H9 (cell line): ENCODE results near the gene PAQR7. TPM values are rescaled to one million over a fixed set of nuclear protein-coding genes. Genes with fewer than 3 reads are reported as not detected.

Experiments
- DNase-seq: peaks from one replicate; pipeline ENCODE4 v3.0.0-alpha.2; 2017
- H2AFZ ChIP-seq: one replicate; pipeline ENCODE4 v1.6.1; 2013; ENCODE audit warnings: mild to moderate bottlenecking, low read length, control low read depth, moderate library complexity
- H2AK5ac ChIP-seq: 2 replicates; pipeline ENCODE4 v1.6.1; 2013; ENCODE audit warnings: low read length, control low read depth, mixed read lengths; ENCODE audit not compliant: insufficient read length
- H2BK120ac ChIP-seq: one replicate; pipeline ENCODE4 v1.6.1; 2013; ENCODE audit warnings: low read depth, mild to moderate bottlenecking, low read length, control low read depth, inconsistent platforms; ENCODE audit not compliant: poor library complexity, severe bottlenecking
- H2BK12ac ChIP-seq: 2 replicates; pipeline ENCODE4 v1.6.1; 2013; ENCODE audit warnings: low read length, control low read depth, mixed read lengths, low read depth; ENCODE audit not compliant: insufficient read length
- H2BK15ac ChIP-seq: 2 replicates; pipeline ENCODE4 v1.6.1; 2013; ENCODE audit warnings: low read depth, low read length, control low read depth
- H2BK20ac ChIP-seq: one replicate; pipeline ENCODE4 v1.6.1; 2013; ENCODE audit warnings: low read depth, mild to moderate bottlenecking, low read length, control low read depth, inconsistent platforms; ENCODE audit not compliant: poor library complexity, severe bottlenecking
- H2BK5ac ChIP-seq: 2 replicates; pipeline ENCODE4 v1.6.1; 2013; ENCODE audit warnings: low read length, control low read depth, mixed read lengths; ENCODE audit not compliant: insufficient read length
- H3K14ac ChIP-seq: 2 replicates; pipeline ENCODE4 v1.6.1; 2013; ENCODE audit warnings: low read length, control low read depth; ENCODE audit not compliant: insufficient read depth
- H3K18ac ChIP-seq: 2 replicates; pipeline ENCODE4 v1.6.1; 2013; ENCODE audit warnings: low read depth, mild to moderate bottlenecking, mixed read lengths, low read length, control low read depth; ENCODE audit not compliant: insufficient read length
- H3K23ac ChIP-seq: 2 replicates; pipeline ENCODE4 v1.6.1; 2013; ENCODE audit warnings: low read length, control low read depth, mixed read lengths, low read depth; ENCODE audit not compliant: insufficient read length
- H3K23me2 ChIP-seq: 2 replicates; pipeline ENCODE4 v1.6.1; 2013; ENCODE audit warnings: low read depth, mild to moderate bottlenecking, mixed read lengths, low read length, control low read depth; ENCODE audit not compliant: insufficient read length, poor library complexity, severe bottlenecking
- H3K27ac ChIP-seq: 2 replicates; pipeline ENCODE4 v1.5.1; 2013; ENCODE audit warnings: low read length, control low read depth, mixed read lengths, low read depth; ENCODE audit not compliant: insufficient read length
- H3K27me3 ChIP-seq: 2 replicates; pipeline ENCODE4 v1.6.1; 2013; ENCODE audit warnings: low read length, control low read depth, inconsistent platforms; ENCODE audit not compliant: insufficient read depth
- H3K4ac ChIP-seq: 2 replicates; pipeline ENCODE4 v1.6.1; 2013; ENCODE audit warnings: low read depth, mild to moderate bottlenecking, control low read depth, inconsistent platforms, low read length, moderate library complexity
- H3K4me1 ChIP-seq: 2 replicates; pipeline ENCODE4 v1.6.1; 2013; ENCODE audit warnings: low read length, control low read depth, inconsistent platforms; ENCODE audit not compliant: insufficient read depth
- H3K4me2 ChIP-seq: 2 replicates; pipeline ENCODE4 v1.6.1; 2013; ENCODE audit warnings: low read length, control low read depth, mixed read lengths; ENCODE audit not compliant: insufficient read length, insufficient read depth
- H3K56ac ChIP-seq: 2 replicates; pipeline ENCODE4 v1.6.1; 2013; ENCODE audit warnings: low read depth, mild to moderate bottlenecking, mixed read lengths, low read length, control low read depth; ENCODE audit not compliant: insufficient read length
- H3K79me1 ChIP-seq: 2 replicates; pipeline ENCODE4 v1.6.1; 2013; ENCODE audit warnings: low read depth, mild to moderate bottlenecking, moderate library complexity, low read length, control low read depth, inconsistent platforms; ENCODE audit not compliant: insufficient read depth, poor library complexity, severe bottlenecking
- H3K79me2 ChIP-seq: 2 replicates; pipeline ENCODE4 v1.6.1; 2013; ENCODE audit warnings: low read length, control low read depth, inconsistent platforms; ENCODE audit not compliant: insufficient read depth
- H3K9ac ChIP-seq: 2 replicates; pipeline ENCODE4 v1.6.1; 2013; ENCODE audit warnings: low read length, control low read depth, mixed read lengths; ENCODE audit not compliant: insufficient read length; ENCODE audit errors: extremely low read depth
- H3K9me3 ChIP-seq: one replicate; pipeline ENCODE4 v1.6.1; 2013; ENCODE audit warnings: low read depth, low read length, inconsistent platforms; ENCODE audit not compliant: control insufficient read depth
- H3T11ph ChIP-seq: one replicate; pipeline ENCODE4 v1.6.1; 2013; ENCODE audit warnings: mild to moderate bottlenecking, low read length, control low read depth, inconsistent platforms
- H4K20me1 ChIP-seq: one replicate; pipeline ENCODE4 v1.6.1; 2013; ENCODE audit not compliant: control insufficient read depth, insufficient read length, insufficient read depth
- H4K5ac ChIP-seq: 2 replicates; pipeline ENCODE4 v1.6.1; 2013; ENCODE audit warnings: low read depth, mild to moderate bottlenecking, mixed read lengths, low read length, control low read depth; ENCODE audit not compliant: insufficient read length
- H4K8ac ChIP-seq: replicated peaks from 2 replicates; pipeline ENCODE4 v1.6.1; 2013; ENCODE audit warnings: low read length, control low read depth, mixed read lengths, low read depth; ENCODE audit not compliant: insufficient read length
- H4K91ac ChIP-seq: 2 replicates; pipeline ENCODE4 v1.6.1; 2013; ENCODE audit warnings: low read depth, mild to moderate bottlenecking, moderate library complexity, mixed read lengths, low read length, control low read depth; ENCODE audit not compliant: insufficient read length
- H3K27ac Mint-ChIP-seq, 3 experiments: 2 replicates in 2 of 3; 3 replicates in 1 of 3; pipeline ENCODE4 v1.8.0; 2020 to 2021; ENCODE audit warnings: mixed read lengths in 3 of 3, mild to moderate bottlenecking in 1 of 3, moderate library complexity in 1 of 3
- H3K27me3 Mint-ChIP-seq: 2 replicates; pipeline ENCODE4 v1.8.0; 2021; ENCODE audit warnings: low read depth, mild to moderate bottlenecking, moderate library complexity, mixed read lengths
- H3K36me3 Mint-ChIP-seq, 3 experiments: 2 replicates in 2 of 3; 3 replicates in 1 of 3; pipeline ENCODE4 v1.8.0; 2020 to 2021; ENCODE audit warnings: low read depth in 3 of 3, mixed read lengths in 3 of 3; ENCODE audit not compliant: insufficient read depth in 1 of 3
- H3K4me1 Mint-ChIP-seq, 2 experiments: 2 replicates each; pipeline ENCODE4 v1.8.0; 2020; ENCODE audit warnings: mixed read lengths in 2 of 2
- H3K4me3 Mint-ChIP-seq, 2 experiments: 2 replicates in 1 of 2; 3 replicates in 1 of 2; pipeline ENCODE4 v1.8.0; 2020 to 2021; ENCODE audit warnings: mild to moderate bottlenecking in 2 of 2, mixed read lengths in 2 of 2, moderate library complexity in 1 of 2
- H3K9me3 Mint-ChIP-seq, 2 experiments: 2 replicates in 1 of 2; 3 replicates in 1 of 2; pipeline ENCODE4 v1.8.0; 2020; ENCODE audit warnings: mild to moderate bottlenecking in 2 of 2, mixed read lengths in 2 of 2, moderate library complexity in 1 of 2
- CTCF ChIP-seq: fragments of 200-600 bp; sonication (generic); conservative IDR thresholded peaks from 3 replicates; pipeline ENCODE4 v1.8.0; 2021; ENCODE audit warnings: antibody characterized with exemption, mild to moderate bottlenecking
- WGBS: extraction: QIAGEN DNeasy Blood & Tissue Kit; methylation state at CpG from one replicate; pipeline ENCODE4 v1.1.7; 2013; ENCODE audit warnings: missing lambda C conversion rate, low lambda C conversion rate, mixed read lengths; ENCODE audit not compliant: insufficient read length; ENCODE audit errors: extremely low coverage; 5-methylcytosine and 5-hydroxymethylcytosine counted together
- total RNA-seq: library from RNA; stranded (reverse); gene quantifications from 2 replicates; pipeline ENCODE4 v1.2.1, GENCODE V29; 2021

PAQR7 gene
- total RNA-seq, 1 experiment from 2014 or later = 6.3 TPM

- peak overlapping the region in 2 of 3 experiments; percentile 36 to 44; a peak in 4 of 7 replicates for H3K27ac Mint-ChIP-seq
- Histone ChIP-seq H3K18ac (no peak overlapping the region), H4K20me1 (no peaks in the 10 kb centered on the region), H3K27ac (no peak overlapping the region), H4K91ac (no peak overlapping the region), H4K8ac (no peak overlapping the region), H3K56ac (no peak overlapping the region), H3K14ac (no peak overlapping the region), H3K9me3 (no peaks in the 10 kb centered on the region), H3K27me3 (no peaks in the 10 kb centered on the region), H3K23ac (no peak overlapping the region), H3K79me2 (peaks cover 9% of the 10 kb centered on the region; the same call in 1 of the 2 replicates), H2BK15ac (no peak overlapping the region), H2BK120ac (no peak overlapping the region), H3K4me2 (no peak overlapping the region), H3K4ac (no peak overlapping the region), H4K5ac (no peak overlapping the region), H3K23me2 (peaks cover 16% of the 10 kb centered on the region), H2AK5ac (no peak overlapping the region), H2BK5ac (no peak overlapping the region), H3T11ph (no peak overlapping the region), H3K4me1 (peaks cover 3% of the 10 kb centered on the region; the same call in 1 of the 2 replicates), H2AFZ (no peak overlapping the region), H2BK20ac (no peak overlapping the region), H3K79me1 (peaks cover 4% of the 10 kb centered on the region), H2BK12ac (no peak overlapping the region), H3K9ac (no peak overlapping the region)
- no peaks in the 10 kb centered on the region for H3K27me3 Mint-ChIP-seq
- WGBS = no CpG with 5 or more reads among the region's 11 CpGs
- peaks cover 14 to 24% of the 10 kb centered on the region in 2 experiments for H3K4me1 Mint-ChIP-seq
- peaks cover 0 to 2% (median 0%) of the 10 kb centered on the region in 3 experiments; a peak in 2 of 7 replicates for H3K36me3 Mint-ChIP-seq
- no peak for TF ChIP-seq CTCF
- 0 out of 5 replicates have a peak overlapping the region, but pooled peaks of 1 of the 2 experiments have one; percentile 8 for H3K4me3 Mint-ChIP-seq
- DNase-seq = no peak
- H3K9me3 Mint-ChIP-seq = no peaks in the 10 kb centered on the region
Measured at GRCh38 chr1:25856856-25857255, 18.7 kb downstream of the PAQR7 start.
